ENCODE data around the gene ACAP3. TPM values are rescaled to one million over a fixed set of nuclear protein-coding genes. Genes with fewer than 3 reads are reported as not detected.

ACAP3 gene
- total and polyA plus RNA-seq, 10 of the 15 experiments (the other 5 are each of a cell fraction or from before 2014, with no cell fraction given) = 0.05 to 34.2 (median 7.1) TPM

- Histone ChIP-seq H3K9ac (ENCODE audit: control insufficient read depth, insufficient read depth, low read length) (no peak overlapping the region), H3K79me2 (ENCODE audit: control insufficient read depth, insufficient read depth, low read length) (peaks cover 2% of the 10 kb centered on the region), H3K36me3 (ENCODE audit: control insufficient read depth in 2 of 2, insufficient read depth in 2 of 2, low read length in 1 of 2) (no peaks in the 10 kb centered on the region), H3K4me2 (ENCODE audit: control insufficient read depth, insufficient read depth) (no peak overlapping the region; the same call in 1 of the 2 replicates), H4K20me1 (ENCODE audit: control insufficient read depth, insufficient read depth) (no peaks in the 10 kb centered on the region), H2AFZ (ENCODE audit: control insufficient read depth, low read depth, low read length) (no peak overlapping the region), H3K4me1 (ENCODE audit: control insufficient read depth, insufficient read depth, low read length) (peaks cover 6% of the 10 kb centered on the region; the same call in 1 of the 2 replicates), H3K4me3 (no peak overlapping the region), H3K9me3 (replicated peaks; ENCODE audit: control insufficient read depth, insufficient read depth, low read length) (no peaks in the 10 kb centered on the region), H3K27me3 (replicated peaks in 1 of 2; ENCODE audit: control insufficient read depth in 2 of 2, insufficient read depth in 2 of 2, low read length in 1 of 2) (no peaks in the 10 kb centered on the region), H3K27ac (ENCODE audit: control insufficient read depth, insufficient read depth) (no peak overlapping the region)
- FAIRE-seq (no peak), ATAC-seq (no peak), DNase-seq (ENCODE audit: low read depth, low spot score) (no peak)
- TF ChIP-seq SRF (IDR thresholded peaks at IDR 0.05; ENCODE audit: low read depth in 2 of 2, low read length in 2 of 2) = no peak
- TF ChIP-seq IRF3 (IDR thresholded peaks at IDR 0.05) = no peak
- TF ChIP-seq ZNF687 (IDR thresholded peaks at IDR 0.05) = no peak
- WGBS (ENCODE audit: insufficient coverage, insufficient replicate concordance, low lambda C conversion rate, missing lambda C conversion rate) = 96% methylated on average over 9 of the region's 10 CpGs
- CTCF ChIA-PET = interaction anchor here (0.7 kb wide), 1 partner anchor 28 kb away, joined by 4 read pairs; the partner anchor contains the start of gene AURKAIP1
- intact Hi-C loops (cut with micrococcal nuclease; ENCODE audit: unreplicated experiment) (no loop called here), in situ Hi-C loops (cut with MboI) (no loop called here)
- no TSS peak for BruUV-seq (replicated peaks)
- POLR2A ChIA-PET = no interaction called here
- RAD21 ChIA-PET (ENCODE audit: unreplicated experiment) = interaction anchor here (0.9 kb wide), 1 partner anchor 9 kb away, joined by 3 read pairs; no protein-coding TSS in a partner anchor
- SMC1A ChIA-PET (ENCODE audit: uncharacterized antibody, unreplicated experiment) = no interaction called here
These were observed 38.8 kb upstream of the ACAP3 start for GRCh38 chr1:1346501-1346890.
